Measurements from ENCODE around the gene PTGFR. TPM values are rescaled to one million over a fixed set of nuclear protein-coding genes. Genes with fewer than 3 reads are reported as not detected.

The PTGFR gene, protein sequence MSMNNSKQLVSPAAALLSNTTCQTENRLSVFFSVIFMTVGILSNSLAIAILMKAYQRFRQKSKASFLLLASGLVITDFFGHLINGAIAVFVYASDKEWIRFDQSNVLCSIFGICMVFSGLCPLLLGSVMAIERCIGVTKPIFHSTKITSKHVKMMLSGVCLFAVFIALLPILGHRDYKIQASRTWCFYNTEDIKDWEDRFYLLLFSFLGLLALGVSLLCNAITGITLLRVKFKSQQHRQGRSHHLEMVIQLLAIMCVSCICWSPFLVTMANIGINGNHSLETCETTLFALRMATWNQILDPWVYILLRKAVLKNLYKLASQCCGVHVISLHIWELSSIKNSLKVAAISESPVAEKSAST
- polyA plus RNA-seq (2013, experiment 1 of 2), result 0.12 TPM
- polyA plus RNA-seq (2013, experiment 2 of 2), result 0.18 TPM

DNA sequence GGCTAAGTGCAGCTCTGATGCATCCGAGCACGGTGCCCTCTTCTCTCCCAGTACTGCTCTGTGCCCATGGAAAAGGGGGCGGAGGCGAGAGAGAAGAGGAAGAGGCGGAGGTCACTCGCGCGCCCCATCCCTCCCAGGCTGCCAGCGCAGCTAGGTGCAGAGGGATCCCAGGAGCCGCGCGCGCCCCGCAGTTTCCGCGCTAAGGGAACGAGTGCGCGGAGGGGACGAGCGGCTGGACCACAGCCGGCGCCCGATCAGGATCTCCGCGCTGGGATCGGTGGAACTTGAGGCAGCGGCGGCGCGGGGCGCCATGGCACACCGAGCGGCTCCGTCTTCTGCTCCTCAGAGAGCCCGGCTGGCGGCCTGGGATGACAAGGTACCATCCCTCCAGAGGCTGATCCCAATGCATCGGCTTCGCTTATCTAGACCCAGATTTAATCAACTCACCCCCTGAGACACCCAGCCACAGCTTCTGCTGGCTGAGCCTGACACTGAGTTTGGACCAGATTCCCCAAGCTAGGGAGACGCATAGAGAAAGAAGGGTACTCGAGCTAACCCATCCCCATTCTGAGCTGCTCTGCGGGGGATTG lies at the start of gene PTGFR:
TSS of gene PTGFR (plus strand) at position 114 of the 590 bp plus-strand sequence. CDS start 1,770 bp downstream, outside the sequence.
- H3K36me3 ChIP-seq (ENCODE audit: control insufficient read depth in 1 of 2, insufficient read depth in 2 of 2, low read depth in 1 of 2, low read length in 2 of 2), result peaks cover 0 to 21% of the 10 kb centered on the region in 2 experiments
- peaks cover 0 to 30% of the 10 kb centered on the region in 2 experiments for H3K27me3 ChIP-seq (ENCODE audit: control insufficient read depth in 1 of 2, insufficient read depth in 1 of 2, low read length in 2 of 2)
- no peak within 1 kb of the TSS for H3K4ac ChIP-seq (ENCODE audit: low read depth in 1 of 2, low read length in 2 of 2)
- no peak within 1 kb of the TSS for H2BK5ac ChIP-seq (ENCODE audit: low read depth, low read length, poor library complexity, severe bottlenecking)
- H3K9me3 ChIP-seq (ENCODE audit: control insufficient read depth, low read length), result no peaks in the 10 kb centered on the region
- no peaks in the 10 kb centered on the region for H3K79me1 ChIP-seq (replicated peaks; ENCODE audit: low read length, poor library complexity, severe bottlenecking)
- no peak within 1 kb of the TSS for H3K18ac ChIP-seq (ENCODE audit: low read depth in 1 of 2, low read length in 2 of 2)
- no peak within 1 kb of the TSS for H3K23ac ChIP-seq (ENCODE audit: low read length in 2 of 2)
- H2AK5ac ChIP-seq (ENCODE audit: low read length, severe bottlenecking), result no peak within 1 kb of the TSS
- peak; percentile 18 for DNase-seq
- peak within 1 kb of the TSS; percentile 49 for H2BK120ac ChIP-seq (ENCODE audit: low read depth, low read length)
- peaks cover 13% of the 10 kb centered on the region for H3K4me1 ChIP-seq (ENCODE audit: control insufficient read depth, insufficient read depth, low read depth, low read length)
- H2AFZ ChIP-seq (ENCODE audit: low read depth, low read length), result peak within 1 kb of the TSS; percentile 85
- H3K4me3 ChIP-seq (ENCODE audit: insufficient read depth in 1 of 2, low read depth in 1 of 2, low read length in 2 of 2), result peak within 1 kb of the TSS; percentile 51 to 98
- no peak within 1 kb of the TSS for H4K8ac ChIP-seq (ENCODE audit: low read length)
- H3K14ac ChIP-seq (ENCODE audit: low read length in 2 of 2), result peak within 1 kb of the TSS in 1 of 2 experiments; percentile 77
- H3K27ac ChIP-seq (ENCODE audit: low read length, poor library complexity, severe bottlenecking), result no peak within 1 kb of the TSS
- H4K91ac ChIP-seq (ENCODE audit: low read length), result no peak within 1 kb of the TSS
- no peak within 1 kb of the TSS for H2BK15ac ChIP-seq (ENCODE audit: low read depth, poor library complexity, severe bottlenecking)
- peak within 1 kb of the TSS; percentile 97 for H3K4me2 ChIP-seq (ENCODE audit: low read length, poor library complexity, severe bottlenecking)
- H3K9ac ChIP-seq (ENCODE audit: low read length), result peak within 1 kb of the TSS; percentile 97
- no peak within 1 kb of the TSS for H2BK12ac ChIP-seq (ENCODE audit: low read length in 2 of 2)
- WGBS, result 2% methylated on average over 41 of the region's 42 CpGs

DNA sequence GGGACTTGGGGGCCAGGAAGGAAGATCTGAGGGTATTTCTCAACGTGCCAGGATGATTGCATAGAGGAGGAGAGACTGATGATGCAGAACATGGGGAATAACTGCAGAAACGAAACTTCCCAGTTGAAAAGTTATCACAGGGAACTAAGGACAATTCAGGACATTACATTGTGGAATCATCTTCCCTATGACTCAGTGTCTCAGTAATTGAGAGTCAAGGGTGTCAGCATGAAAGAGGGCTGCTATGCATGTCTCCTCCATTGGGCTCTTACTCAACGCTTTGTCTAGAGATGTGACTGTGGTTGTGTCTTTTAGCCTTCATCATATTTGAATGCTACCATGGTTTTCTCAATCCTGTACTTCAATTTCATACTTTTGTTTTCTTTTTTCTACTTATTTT lies 48.9 kb upstream of the PTGFR start:
- Histone ChIP-seq H3K18ac (ENCODE audit: low read depth in 1 of 2, low read length in 2 of 2) (no peak overlapping the region), H4K91ac (ENCODE audit: low read length) (no peak overlapping the region), H3K36me3 (ENCODE audit: control insufficient read depth in 1 of 2, insufficient read depth in 2 of 2, low read depth in 1 of 2, low read length in 2 of 2) (no peaks in the 10 kb centered on the region), H2AFZ (ENCODE audit: low read depth, low read length) (no peak overlapping the region), H2BK15ac (ENCODE audit: low read depth, poor library complexity, severe bottlenecking) (no peak overlapping the region), H3K23ac (ENCODE audit: low read length in 2 of 2) (no peak overlapping the region), H3K4ac (ENCODE audit: low read depth in 1 of 2, low read length in 2 of 2) (no peak overlapping the region), H3K27me3 (ENCODE audit: control insufficient read depth in 1 of 2, insufficient read depth in 1 of 2, low read length in 2 of 2) (no peaks in the 10 kb centered on the region), H3K27ac (ENCODE audit: low read length, poor library complexity, severe bottlenecking) (no peak overlapping the region), H4K8ac (ENCODE audit: low read length) (no peak overlapping the region), H2BK120ac (ENCODE audit: low read depth, low read length) (no peak overlapping the region), H2AK5ac (ENCODE audit: low read length, severe bottlenecking) (no peak overlapping the region), H3K9me3 (ENCODE audit: control insufficient read depth, low read length) (no peaks in the 10 kb centered on the region), H2BK5ac (ENCODE audit: low read depth, low read length, poor library complexity, severe bottlenecking) (no peak overlapping the region), H3K4me2 (ENCODE audit: low read length, poor library complexity, severe bottlenecking) (no peak overlapping the region), H2BK12ac (ENCODE audit: low read length in 2 of 2) (no peak overlapping the region), H3K4me1 (ENCODE audit: control insufficient read depth, insufficient read depth, low read depth, low read length) (peaks cover 2% of the 10 kb centered on the region), H3K4me3 (ENCODE audit: insufficient read depth in 1 of 2, low read depth in 1 of 2, low read length in 2 of 2) (no peak overlapping the region), H3K79me1 (replicated peaks; ENCODE audit: low read length, poor library complexity, severe bottlenecking) (no peaks in the 10 kb centered on the region), H3K9ac (ENCODE audit: low read length) (no peak overlapping the region), H3K14ac (ENCODE audit: low read length in 2 of 2) (peak overlapping the region in 1 of 2 experiments; percentile 15)
- DNase-seq, result peak; percentile 3
- 55% methylated on average over 2 of the region's 3 CpGs for WGBS

DNA sequence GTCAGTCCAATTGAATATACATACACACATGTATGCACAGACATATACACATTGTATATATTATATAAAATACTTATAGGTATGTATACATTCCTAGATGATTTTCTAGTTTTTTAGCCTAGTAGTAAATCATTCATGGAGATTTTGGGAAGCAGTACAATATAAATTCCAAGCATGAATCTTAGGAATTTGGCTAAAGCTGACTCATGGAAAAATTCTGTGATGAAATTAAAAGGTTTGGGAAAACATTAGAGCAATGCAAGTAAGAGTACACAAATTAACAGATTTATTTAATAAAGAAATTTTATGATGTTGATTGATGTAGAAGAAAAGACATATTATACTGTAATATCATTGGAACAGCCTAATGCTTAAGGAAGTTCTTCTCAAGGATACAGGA lies 43.7 kb upstream of the PTGFR start:
- H3K79me1 ChIP-seq (replicated peaks; ENCODE audit: low read length, poor library complexity, severe bottlenecking), result no peaks in the 10 kb centered on the region
- H3K27me3 ChIP-seq (ENCODE audit: control insufficient read depth in 1 of 2, insufficient read depth in 1 of 2, low read length in 2 of 2), result no peaks in the 10 kb centered on the region
- H3K18ac ChIP-seq (ENCODE audit: low read depth in 1 of 2, low read length in 2 of 2), result no peak overlapping the region
- H2BK12ac ChIP-seq (ENCODE audit: low read length in 2 of 2), result no peak overlapping the region
- no peaks in the 10 kb centered on the region for H3K36me3 ChIP-seq (ENCODE audit: control insufficient read depth in 1 of 2, insufficient read depth in 2 of 2, low read depth in 1 of 2, low read length in 2 of 2)
- no peak overlapping the region for H4K91ac ChIP-seq (ENCODE audit: low read length)
- DNase-seq, result no peak
- H3K14ac ChIP-seq (ENCODE audit: low read length in 2 of 2), result no peak overlapping the region
- H3K4ac ChIP-seq (ENCODE audit: low read depth in 1 of 2, low read length in 2 of 2), result no peak overlapping the region
- H2BK120ac ChIP-seq (ENCODE audit: low read depth, low read length), result no peak overlapping the region
- no peak overlapping the region for H3K27ac ChIP-seq (ENCODE audit: low read length, poor library complexity, severe bottlenecking)
- no peak overlapping the region for H4K8ac ChIP-seq (ENCODE audit: low read length)
- peaks cover 23% of the 10 kb centered on the region for H3K9me3 ChIP-seq (ENCODE audit: control insufficient read depth, low read length)
- no peaks in the 10 kb centered on the region for H3K4me1 ChIP-seq (ENCODE audit: control insufficient read depth, insufficient read depth, low read depth, low read length)
- no peak overlapping the region for H2BK15ac ChIP-seq (ENCODE audit: low read depth, poor library complexity, severe bottlenecking)
- H3K4me3 ChIP-seq (ENCODE audit: insufficient read depth in 1 of 2, low read depth in 1 of 2, low read length in 2 of 2), result no peak overlapping the region
- H2AK5ac ChIP-seq (ENCODE audit: low read length, severe bottlenecking), result no peak overlapping the region
- H3K9ac ChIP-seq (ENCODE audit: low read length), result no peak overlapping the region
- no peak overlapping the region for H3K23ac ChIP-seq (ENCODE audit: low read length in 2 of 2)
- H2BK5ac ChIP-seq (ENCODE audit: low read depth, low read length, poor library complexity, severe bottlenecking), result no peak overlapping the region
- no peak overlapping the region for H3K4me2 ChIP-seq (ENCODE audit: low read length, poor library complexity, severe bottlenecking)
- no peak overlapping the region for H2AFZ ChIP-seq (ENCODE audit: low read depth, low read length)

DNA sequence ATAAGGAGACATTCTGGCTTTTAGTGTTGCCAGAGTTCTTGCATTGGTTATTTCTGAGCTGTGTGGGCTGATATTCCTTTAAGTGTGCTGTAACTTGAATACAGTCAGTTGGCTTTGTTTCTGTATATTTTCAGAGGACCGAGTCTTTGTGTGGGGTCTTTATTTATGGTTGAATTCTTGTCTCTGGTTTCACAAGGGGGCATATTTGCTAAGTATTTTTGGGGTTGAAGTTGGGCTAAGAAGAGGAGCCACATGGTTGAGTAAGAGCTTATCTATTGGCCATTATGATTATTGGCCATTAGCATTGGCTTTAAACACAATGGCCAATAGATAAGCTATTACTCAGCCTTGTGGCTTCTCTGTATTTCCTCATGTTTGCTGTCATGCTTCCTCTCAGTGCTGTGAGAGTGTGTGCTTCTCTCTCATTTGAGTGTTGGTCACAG lies 26.3 kb upstream of the PTGFR start:
- H2BK120ac ChIP-seq (ENCODE audit: low read depth, low read length), result no peak overlapping the region
- no peak overlapping the region for H2AFZ ChIP-seq (ENCODE audit: low read depth, low read length)
- H3K4me2 ChIP-seq (ENCODE audit: low read length, poor library complexity, severe bottlenecking), result no peak overlapping the region
- 58% methylated on average over 1 of the region's 1 CpG for WGBS
- no peak overlapping the region for H2AK5ac ChIP-seq (ENCODE audit: low read length, severe bottlenecking)
- no peaks in the 10 kb centered on the region for H3K4me1 ChIP-seq (ENCODE audit: control insufficient read depth, insufficient read depth, low read depth, low read length)
- no peak overlapping the region for H3K27ac ChIP-seq (ENCODE audit: low read length, poor library complexity, severe bottlenecking)
- no peaks in the 10 kb centered on the region for H3K27me3 ChIP-seq (ENCODE audit: control insufficient read depth in 1 of 2, insufficient read depth in 1 of 2, low read length in 2 of 2)
- no peak overlapping the region for H3K18ac ChIP-seq (ENCODE audit: low read depth in 1 of 2, low read length in 2 of 2)
- peaks cover 41% of the 10 kb centered on the region for H3K9me3 ChIP-seq (ENCODE audit: control insufficient read depth, low read length)
- no peak overlapping the region for H2BK12ac ChIP-seq (ENCODE audit: low read length in 2 of 2)
- no peak overlapping the region for H3K4ac ChIP-seq (ENCODE audit: low read depth in 1 of 2, low read length in 2 of 2)
- H4K8ac ChIP-seq (ENCODE audit: low read length), result no peak overlapping the region
- no peak overlapping the region for H4K91ac ChIP-seq (ENCODE audit: low read length)
- H3K14ac ChIP-seq (ENCODE audit: low read length in 2 of 2), result no peak overlapping the region
- H3K79me1 ChIP-seq (replicated peaks; ENCODE audit: low read length, poor library complexity, severe bottlenecking), result no peaks in the 10 kb centered on the region
- no peaks in the 10 kb centered on the region for H3K36me3 ChIP-seq (ENCODE audit: control insufficient read depth in 1 of 2, insufficient read depth in 2 of 2, low read depth in 1 of 2, low read length in 2 of 2)
- no peak overlapping the region for H2BK15ac ChIP-seq (ENCODE audit: low read depth, poor library complexity, severe bottlenecking)
- H2BK5ac ChIP-seq (ENCODE audit: low read depth, low read length, poor library complexity, severe bottlenecking), result no peak overlapping the region
- DNase-seq, result no peak
- H3K9ac ChIP-seq (ENCODE audit: low read length), result no peak overlapping the region
- H3K4me3 ChIP-seq (ENCODE audit: insufficient read depth in 1 of 2, low read depth in 1 of 2, low read length in 2 of 2), result no peak overlapping the region
- H3K23ac ChIP-seq (ENCODE audit: low read length in 2 of 2), result no peak overlapping the region
